ENCODE data around the gene SPRYD4.
A peak's percentile ranks its signal among the peaks of the same experiment; 100 is the strongest.

SPRYD4 gene

GRCh38 chr12:56521590-56522371 lies 53.4 kb downstream of the SPRYD4 start, which contains the start of gene RBMS2:
RBMS2 (plus strand) TSS chr12:56521820; CDS start chr12:56522024, 204 bp downstream.
- DNase-seq, result peak; percentile 68

- no peak for DNase-seq
Observed at GRCh38 chr12:56522411-56523193, 54.2 kb downstream of the SPRYD4 start.

- no peak for DNase-seq
Observed at GRCh38 chr12:56528846-56529245, 60.5 kb downstream of the SPRYD4 start.

All from suppressor macrophage treated with lipopolysaccharide for 4 hours (primary cell).